Neural crest cell (in vitro differentiated cells): ENCODE data around the gene LRRC10. TPM values are rescaled to one million over a fixed set of nuclear protein-coding genes. Genes with fewer than 3 reads are reported as not detected.
"Not testable (repeated sequence)": the region's sequence is repeated elsewhere in the genome, so short reads cannot be mapped to it uniquely, and the experiment has no call there.

Experiments
- DNase-seq: peaks from one replicate; pipeline ENCODE4 v3.0.0; 2021; ENCODE audit warnings: low read depth, mixed read lengths, low spot score
- H3K27ac Mint-ChIP-seq: one replicate; pipeline ENCODE4 v1.8.0; 2021; ENCODE audit warnings: mild to moderate bottlenecking, mixed read lengths; ENCODE audit not compliant: unreplicated experiment
- H3K27me3 Mint-ChIP-seq: 2 replicates; pipeline ENCODE4 v1.8.0; 2021; ENCODE audit warnings: low read depth, mild to moderate bottlenecking, mixed read lengths
- H3K36me3 Mint-ChIP-seq: 2 replicates; pipeline ENCODE4 v1.8.0; 2021; ENCODE audit warnings: low read depth, mild to moderate bottlenecking, mixed read lengths
- H3K4me1 Mint-ChIP-seq: 2 replicates; pipeline ENCODE4 v1.8.0; 2021; ENCODE audit warnings: mixed read lengths
- H3K4me3 Mint-ChIP-seq: one replicate; pipeline ENCODE4 v1.8.0; 2021; ENCODE audit warnings: mild to moderate bottlenecking, mixed read lengths
- H3K9me3 Mint-ChIP-seq: 2 replicates; pipeline ENCODE4 v1.8.0; 2021; ENCODE audit warnings: mixed read lengths
- CTCF ChIP-seq: fragments of 200-600 bp; sonication (generic); conservative IDR thresholded peaks from 2 replicates; pipeline ENCODE4 v1.5.0; 2021; ENCODE audit warnings: antibody characterized with exemption, mild to moderate bottlenecking
- total RNA-seq: library from RNA; stranded (reverse); gene quantifications from 2 replicates; pipeline ENCODE4 v1.2.1, GENCODE V29; 2021

LRRC10 gene
- total RNA-seq, 1 donor from 2014 or later = not detected

GRCh38 chr12:69616025-69616424 is 5.3 kb upstream of the LRRC10 start:
- no peak for TF ChIP-seq CTCF
- no peak overlapping the region for H3K4me3 Mint-ChIP-seq
- H3K27me3 Mint-ChIP-seq = no peaks in the 10 kb centered on the region
- H3K27ac Mint-ChIP-seq = no peak overlapping the region
- no peaks in the 10 kb centered on the region for H3K4me1 Mint-ChIP-seq
- H3K36me3 Mint-ChIP-seq = no peaks in the 10 kb centered on the region
- peaks cover 5% of the 10 kb centered on the region for H3K9me3 Mint-ChIP-seq
- DNase-seq = no peak

- H3K4me1 Mint-ChIP-seq = no peaks in the 10 kb centered on the region
- H3K27me3 Mint-ChIP-seq = peaks cover 3% of the 10 kb centered on the region
- DNase-seq = no peak
- no peak overlapping the region for H3K27ac Mint-ChIP-seq
- TF ChIP-seq CTCF = no peak
- H3K9me3 Mint-ChIP-seq = no peaks in the 10 kb centered on the region
- H3K36me3 Mint-ChIP-seq = no peaks in the 10 kb centered on the region
- H3K4me3 Mint-ChIP-seq = no peak overlapping the region
Measured at GRCh38 chr12:69613351-69613750, 2.6 kb upstream of the LRRC10 start.

GRCh38 chr12:69610126-69610525 is 581 bp downstream of the LRRC10 start:
- no peak for TF ChIP-seq CTCF
- no peak for DNase-seq
- no peak overlapping the region for H3K27ac Mint-ChIP-seq
- H3K27me3 Mint-ChIP-seq = peaks cover 3% of the 10 kb centered on the region
- H3K4me1 Mint-ChIP-seq = no peaks in the 10 kb centered on the region
- H3K36me3 Mint-ChIP-seq = no peaks in the 10 kb centered on the region
- H3K4me3 Mint-ChIP-seq = no peak overlapping the region
- H3K9me3 Mint-ChIP-seq = no peaks in the 10 kb centered on the region

GRCh38 chr12:69608114-69608513 is 2.6 kb downstream of the LRRC10 start:
- no peak for TF ChIP-seq CTCF
- peaks cover 5% of the 10 kb centered on the region for H3K36me3 Mint-ChIP-seq
- H3K9me3 Mint-ChIP-seq = peaks cover 3% of the 10 kb centered on the region
- no peak overlapping the region for H3K4me3 Mint-ChIP-seq
- no peak for DNase-seq
- no peaks in the 10 kb centered on the region for H3K4me1 Mint-ChIP-seq
- H3K27me3 Mint-ChIP-seq = peaks cover 3% of the 10 kb centered on the region
- no peak overlapping the region for H3K27ac Mint-ChIP-seq

- H3K9me3 Mint-ChIP-seq, DNase-seq, H3K4me1 Mint-ChIP-seq, H3K4me3 Mint-ChIP-seq, H3K27me3 Mint-ChIP-seq, H3K27ac Mint-ChIP-seq: not testable (repeated sequence)
- peaks cover 17% of the 10 kb centered on the region for H3K36me3 Mint-ChIP-seq
Measured at GRCh38 chr12:69604275-69604674, 6.4 kb downstream of the LRRC10 start.

- H3K27me3 Mint-ChIP-seq, H3K4me1 Mint-ChIP-seq, H3K4me3 Mint-ChIP-seq, H3K27ac Mint-ChIP-seq, DNase-seq, H3K9me3 Mint-ChIP-seq: not testable (repeated sequence)
- peaks cover 19% of the 10 kb centered on the region for H3K36me3 Mint-ChIP-seq
Measured at GRCh38 chr12:69603556-69603955, 7.2 kb downstream of the LRRC10 start.

GRCh38 chr12:69602954-69603353 is 7.8 kb downstream of the LRRC10 start:
- Mint-ChIP-seq H3K36me3 (peaks cover 19% of the 10 kb centered on the region), H3K4me3 (no peak overlapping the region), H3K27ac (no peak overlapping the region)

More at GRCh38 chr12:69602954-69603353, 7.8 kb downstream of the LRRC10 start:
- TF ChIP-seq CTCF = peak; percentile 33
- no peak for DNase-seq
- Mint-ChIP-seq H3K9me3 (peaks cover 6% of the 10 kb centered on the region), H3K27me3 (no peaks in the 10 kb centered on the region), H3K4me1 (no peaks in the 10 kb centered on the region)
